ENCODE measurements around the gene FRMD4A.

The FRMD4A gene

GRCh38 chr10:14330388-14331061, at the start of gene FRMD4A:
Gene FRMD4A (minus strand): TSS chr10:14330924.
- no peak for DNase-seq (ENCODE audit: low read depth, low spot score)

DNA sequence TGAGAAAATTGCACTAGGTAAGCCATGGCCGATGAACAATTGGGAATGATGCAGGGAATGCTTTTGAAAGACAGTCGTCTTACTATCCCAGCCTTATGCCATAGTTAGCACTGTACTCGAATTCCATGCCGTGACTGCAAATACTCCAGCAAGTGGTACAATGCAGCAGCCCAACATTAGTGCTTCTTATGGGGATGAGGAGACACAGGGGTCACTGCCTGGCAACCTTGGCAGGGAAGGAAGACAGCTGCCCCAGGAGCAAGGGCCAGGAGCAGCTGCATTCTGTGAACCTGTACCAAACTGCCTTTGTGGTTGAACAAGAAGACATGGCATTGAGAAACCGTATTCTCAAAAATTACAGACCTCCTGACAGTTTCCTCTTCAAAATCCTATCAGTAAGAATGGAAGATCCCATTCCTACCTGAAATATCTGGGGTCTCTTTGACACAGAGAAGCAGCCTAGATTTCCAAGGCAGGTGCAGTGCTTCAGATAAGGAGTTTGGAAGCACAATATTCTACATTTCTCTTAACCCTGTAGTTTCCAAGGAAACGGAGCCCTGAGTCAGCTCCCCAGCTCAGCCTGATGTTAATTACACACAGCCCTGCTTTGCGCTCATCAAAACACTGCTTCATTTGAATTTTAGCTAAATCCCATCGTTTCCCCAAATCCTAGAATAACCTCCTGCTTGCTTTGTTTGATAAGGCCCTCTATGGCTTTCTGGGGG, 49.0 kb upstream of the FRMD4A start:
- DNase-seq (ENCODE audit: low read depth, low spot score): no peak

GRCh38 chr10:14378387-14378960, 47.8 kb upstream of the FRMD4A start:
- no peak for DNase-seq (ENCODE audit: low read depth, low spot score)

- DNase-seq (ENCODE audit: low read depth, low spot score): no peak
Observed at GRCh38 chr10:14377591-14378175, 47.0 kb upstream of the FRMD4A start.

GRCh38 chr10:14374745-14375445, 44.2 kb upstream of the FRMD4A start:
- DNase-seq (ENCODE audit: low read depth, low spot score): no peak

DNA sequence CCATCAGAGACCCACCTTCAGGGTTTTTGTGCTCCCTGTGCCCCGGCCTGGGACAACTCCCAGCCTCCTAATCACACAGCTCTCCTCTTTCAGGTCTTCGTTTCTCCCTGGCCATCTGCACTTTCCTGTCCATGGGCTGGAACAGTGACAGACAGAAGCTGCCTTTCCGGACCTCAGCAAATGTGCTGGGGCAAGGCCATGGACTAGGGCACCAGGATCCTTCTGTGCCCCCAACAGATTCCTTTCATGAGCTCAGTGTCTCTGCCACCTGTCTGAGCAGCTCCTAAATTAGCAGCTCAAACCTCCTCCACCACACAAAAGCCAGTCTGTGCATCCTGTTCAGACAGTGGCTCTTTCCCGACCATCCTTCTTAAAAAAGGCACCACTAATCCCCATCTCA, 41.9 kb upstream of the FRMD4A start:
- no peak for DNase-seq (ENCODE audit: low read depth, low spot score)

GRCh38 chr10:14371581-14371980, 40.9 kb upstream of the FRMD4A start:
- DNase-seq (ENCODE audit: low read depth, low spot score): no peak

DNA sequence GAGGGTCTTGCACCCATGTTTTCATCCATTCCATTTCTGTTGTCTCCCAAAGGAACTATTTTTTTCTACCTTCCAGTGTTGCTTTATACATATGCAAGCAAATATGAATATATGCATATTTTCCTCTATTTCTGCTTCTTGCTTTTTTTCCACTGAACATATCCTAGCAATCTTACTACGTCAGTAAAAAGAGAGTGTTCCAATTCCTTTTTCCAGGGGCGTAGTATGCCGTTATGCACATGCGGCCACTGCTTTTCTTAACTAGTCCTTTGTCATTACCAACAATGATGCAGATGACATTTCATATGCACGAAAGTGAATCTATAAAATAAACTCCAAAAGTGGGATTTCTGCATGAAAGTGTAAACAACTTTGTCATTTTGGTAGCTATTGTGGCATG, 40.2 kb upstream of the FRMD4A start:
- DNase-seq (ENCODE audit: low read depth, low spot score): no peak

- no peak for DNase-seq (ENCODE audit: low read depth, low spot score)
Observed at GRCh38 chr10:14369906-14370305, 39.2 kb upstream of the FRMD4A start.

GRCh38 chr10:14366760-14367159, 36.0 kb upstream of the FRMD4A start:
- DNase-seq (ENCODE audit: low read depth, low spot score): no peak

DNA sequence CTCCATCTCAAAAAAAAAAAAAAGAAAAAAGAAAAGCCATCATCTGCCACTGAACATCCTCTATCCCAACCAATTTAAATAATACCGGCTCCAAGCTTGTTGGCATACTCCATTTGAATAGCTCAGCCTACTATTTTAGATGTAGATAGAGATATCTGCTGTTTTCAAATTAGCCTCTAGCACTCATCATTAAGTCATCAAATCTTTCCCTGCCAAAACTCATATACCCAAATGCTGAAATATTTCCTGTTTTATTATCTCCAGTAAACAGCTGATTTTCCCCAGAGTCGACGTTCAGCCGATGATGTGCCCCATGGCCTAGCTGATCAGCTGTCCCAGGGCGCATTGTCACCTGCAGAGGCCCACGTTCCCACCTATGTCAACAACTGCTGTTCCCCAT, 34.5 kb upstream of the FRMD4A start:
- DNase-seq (ENCODE audit: low read depth, low spot score): no peak

DNA sequence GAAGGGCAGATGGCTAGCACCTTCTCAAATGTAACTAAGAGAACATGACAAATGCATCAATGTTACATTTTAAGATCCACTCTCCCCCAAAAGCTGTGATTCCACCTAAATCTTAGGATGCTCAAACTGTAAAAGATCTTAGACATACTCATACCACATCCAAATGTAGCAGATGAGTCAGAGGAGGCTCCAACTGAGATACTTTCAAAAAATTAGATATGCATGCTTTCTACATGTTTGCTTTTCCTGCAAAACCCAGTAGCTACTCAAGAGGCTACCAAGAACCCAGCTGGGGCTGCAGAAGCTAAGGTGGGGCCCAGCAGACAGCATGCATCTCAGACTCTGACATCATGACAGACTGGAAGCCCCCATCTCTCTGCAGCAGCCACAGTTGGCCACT, 31.4 kb upstream of the FRMD4A start:
- no peak for DNase-seq (ENCODE audit: low read depth, low spot score)

- DNase-seq (ENCODE audit: low read depth, low spot score): no peak
Observed at GRCh38 chr10:14360961-14361360, 30.2 kb upstream of the FRMD4A start.

DNA sequence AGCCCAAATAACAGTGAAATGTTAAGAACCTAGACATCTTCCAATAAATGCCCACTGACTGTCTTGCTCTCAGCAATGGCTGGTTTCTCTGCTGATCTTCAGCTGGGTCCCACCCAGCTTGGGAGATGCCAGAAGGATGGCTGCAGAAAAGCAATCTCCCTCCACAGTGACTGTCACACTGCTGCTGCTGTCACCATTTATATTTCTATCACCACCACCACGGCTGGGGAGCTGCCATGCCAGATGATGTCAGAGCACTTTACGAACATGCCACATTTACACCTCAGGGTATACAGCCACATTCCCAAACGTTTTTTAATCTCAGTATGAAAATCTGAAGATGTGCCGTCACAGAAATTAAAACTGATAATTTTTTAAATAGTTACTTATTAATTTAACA, 29.8 kb upstream of the FRMD4A start:
- DNase-seq (ENCODE audit: low read depth, low spot score): no peak

- DNase-seq (ENCODE audit: low read depth, low spot score): no peak
Observed at GRCh38 chr10:14358886-14359573, 28.3 kb upstream of the FRMD4A start.

- no peak for DNase-seq (ENCODE audit: low read depth, low spot score)
Observed at GRCh38 chr10:14356921-14357320, 26.2 kb upstream of the FRMD4A start.

GRCh38 chr10:14355750-14356149, 25.0 kb upstream of the FRMD4A start:
- DNase-seq (ENCODE audit: low read depth, low spot score): no peak

DNA sequence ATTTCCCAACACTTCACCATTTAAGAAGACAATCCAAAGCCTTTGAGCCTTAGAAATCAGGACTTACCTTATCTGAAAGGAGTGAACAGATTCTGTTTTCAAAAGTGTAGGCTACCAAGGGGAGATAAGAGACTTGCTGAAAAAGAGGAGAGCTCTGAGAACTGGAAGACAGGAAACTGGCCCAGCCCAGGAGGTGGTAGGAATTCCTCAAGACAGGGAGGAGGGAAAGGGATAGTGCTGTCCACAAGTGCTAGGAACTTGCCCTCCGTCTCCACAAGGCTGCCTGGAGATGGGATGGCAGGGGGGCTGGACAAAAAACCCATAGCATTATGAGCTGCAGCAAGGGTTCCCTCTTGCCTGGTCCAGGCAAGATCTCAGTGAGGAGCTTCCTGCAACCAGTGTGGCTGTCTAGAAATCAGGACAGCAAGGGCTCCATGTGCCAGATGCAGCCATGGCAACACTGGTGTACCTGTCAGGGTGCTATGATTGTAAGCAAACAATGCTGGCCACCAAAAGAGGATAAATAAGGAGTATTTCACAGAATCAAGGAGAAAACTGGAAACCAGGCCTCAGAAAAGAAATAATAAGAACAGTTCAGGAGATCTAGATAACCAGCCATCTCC, 22.7 kb upstream of the FRMD4A start:
- no peak for DNase-seq (ENCODE audit: low read depth, low spot score)

DNA sequence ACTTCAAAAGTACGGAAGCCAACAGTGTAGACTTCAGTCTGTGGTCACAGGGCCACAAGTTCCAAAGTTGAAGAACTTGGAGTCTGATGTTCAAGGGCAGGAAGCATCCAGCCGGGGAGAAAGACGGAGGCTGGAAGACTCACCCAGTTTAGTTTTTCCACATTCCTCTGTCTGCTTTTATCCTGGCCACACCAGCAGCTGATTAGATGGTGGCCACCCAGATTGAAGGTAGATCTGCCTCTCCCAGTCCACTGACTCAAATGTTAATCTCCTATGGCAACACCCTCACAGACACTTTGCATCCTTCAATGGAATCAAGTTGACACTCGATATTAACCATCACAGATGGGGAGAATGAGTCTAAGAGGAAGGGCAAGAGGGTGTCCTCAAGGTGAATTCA, 19.3 kb upstream of the FRMD4A start:
- no peak for DNase-seq (ENCODE audit: low read depth, low spot score)

DNA sequence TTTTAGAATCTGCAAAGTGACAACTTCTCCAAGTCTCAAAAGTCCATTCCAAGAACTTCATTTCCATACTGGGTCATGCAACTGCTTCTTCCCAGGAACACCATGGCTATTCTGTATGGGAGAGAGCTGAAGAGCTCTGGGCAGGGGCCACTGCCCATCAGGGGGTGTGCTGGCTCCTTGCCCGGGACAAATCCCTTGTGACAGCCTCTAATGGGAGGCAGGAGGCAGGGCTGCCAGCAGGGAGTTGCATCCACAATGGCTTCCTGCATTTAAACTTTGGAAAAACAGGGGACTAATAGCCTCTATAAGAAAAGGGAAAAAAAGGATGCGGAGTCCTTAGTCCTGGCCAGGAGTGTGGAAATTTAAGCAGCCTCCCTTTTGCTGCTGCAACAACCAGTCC, 18.4 kb upstream of the FRMD4A start:
- DNase-seq (ENCODE audit: low read depth, low spot score): no peak

GRCh38 chr10:14345262-14345661, 14.5 kb upstream of the FRMD4A start:
- DNase-seq (ENCODE audit: low read depth, low spot score): no peak

Measured in activated CD4-positive, CD25-positive, alpha-beta regulatory T cell treated with anti-CD3 and anti-CD28 coated beads, Interleukin-2, amount 50 U/mL, for 16 hours (primary cell).